SK-N-SH (cell line): ENCODE data around the gene ESYT1.

ENCODE experiments used
- CTCF ChIP-seq: fragments of 200-600 bp; sonication (generic); IDR thresholded peaks from 2 replicates; pipeline ENCODE4 v1.6.1; 2017; ENCODE audit warnings: antibody characterized with exemption, mild to moderate bottlenecking, moderate library complexity
- FOXJ3 ChIP-seq: sonication (generic); formaldehyde crosslinking; IDR thresholded peaks from 2 replicates; pipeline ENCODE4 v1.5.1; 2020; ENCODE audit warnings: mild to moderate bottlenecking, missing genetic modification reagents
- NRF1 ChIP-seq: IDR thresholded peaks from 2 replicates; pipeline ENCODE4 v1.6.1; 2012; ENCODE audit warnings: low read depth, mild to moderate bottlenecking, low read length
- RAD21 ChIP-seq: IDR thresholded peaks from 2 replicates; pipeline ENCODE4 v1.6.1; 2012; ENCODE audit warnings: mild to moderate bottlenecking, low read length
- RCOR1 ChIP-seq: fragments of 150-350 bp; IDR thresholded peaks from 2 replicates; pipeline ENCODE4 v1.6.1; 2017; ENCODE audit warnings: antibody characterized with exemption, low read length
- SIN3A ChIP-seq: IDR thresholded peaks from 2 replicates; pipeline ENCODE4 v1.6.1; 2012; ENCODE audit warnings: low read depth, mild to moderate bottlenecking, low read length, moderate library complexity, borderline replicate concordance

- TF ChIP-seq CTCF (peak; percentile 76), RAD21 (peak; percentile 18), FOXJ3 (CRISPR knock-in tag) (no peak), NRF1 (no peak), RCOR1 (no peak), SIN3A (peak; percentile 49; the same call in 1 of the 2 replicates)
Measured at GRCh38 chr12:56157201-56158028, 29.3 kb downstream of the ESYT1 start.
